Type B pancreatic cell (in vitro differentiated cells): Measurements from ENCODE around the gene CREB3L4. TPM values are rescaled to one million over a fixed set of nuclear protein-coding genes. Genes with fewer than 3 reads are reported as not detected.

Experiments
- DNase-seq: peaks from one replicate; pipeline ENCODE4 v3.0.0; 2021; ENCODE audit warnings: mixed read lengths; ENCODE audit not compliant: unreplicated experiment; ENCODE audit errors: extremely low spot score
- H3K27ac Mint-ChIP-seq: 2 replicates; pipeline ENCODE4 v1.8.0; 2021; ENCODE audit warnings: mild to moderate bottlenecking, mixed read lengths
- H3K27me3 Mint-ChIP-seq: 2 replicates; pipeline ENCODE4 v1.8.0; 2021; ENCODE audit warnings: mixed read lengths
- H3K36me3 Mint-ChIP-seq: 2 replicates; pipeline ENCODE4 v1.8.0; 2021; ENCODE audit warnings: mixed read lengths
- H3K4me1 Mint-ChIP-seq: one replicate; pipeline ENCODE4 v1.8.0; 2021; ENCODE audit warnings: mixed read lengths; ENCODE audit not compliant: unreplicated experiment
- H3K4me3 Mint-ChIP-seq: 2 replicates; pipeline ENCODE4 v1.8.0; 2021; ENCODE audit warnings: mild to moderate bottlenecking, mixed read lengths
- H3K9me3 Mint-ChIP-seq: 2 replicates; pipeline ENCODE4 v1.8.0; 2021; ENCODE audit warnings: mixed read lengths
- long read RNA-seq: library from polyadenylated mRNA; unstranded; transcript quantifications from one replicate; pipeline ENCODE4 v2.0.0, GENCODE V29; 2020
- total RNA-seq: library from RNA; stranded (reverse); gene quantifications from 2 replicates; pipeline ENCODE4 v1.2.1, GENCODE V29; 2021; ENCODE audit warnings: low replicate concordance
- TF ChIP-seq, protein P1 (sequence below): fragments of 200-600 bp; sonication (generic); conservative IDR thresholded peaks from 2 replicates; pipeline ENCODE4 v1.5.0; 2021; ENCODE audit warnings: antibody characterized with exemption, mild to moderate bottlenecking

The CREB3L4 gene
- total RNA-seq, result 17.2 and 31.8 TPM in 2 replicates
- long read RNA-seq, transcript CREB3L4-205 (10 exons, 1,752 nt), result major isoform, 12 of 43 reads
- long read RNA-seq, transcript CREB3L4-201 (10 exons, 1,750 nt), result minor isoform, 8 of 43 reads
- long read RNA-seq, partial matches to known transcripts, result 1 of 43 reads
- long read RNA-seq, other reads (novel, unspliced or antisense), result 18 of 43 reads

DNA sequence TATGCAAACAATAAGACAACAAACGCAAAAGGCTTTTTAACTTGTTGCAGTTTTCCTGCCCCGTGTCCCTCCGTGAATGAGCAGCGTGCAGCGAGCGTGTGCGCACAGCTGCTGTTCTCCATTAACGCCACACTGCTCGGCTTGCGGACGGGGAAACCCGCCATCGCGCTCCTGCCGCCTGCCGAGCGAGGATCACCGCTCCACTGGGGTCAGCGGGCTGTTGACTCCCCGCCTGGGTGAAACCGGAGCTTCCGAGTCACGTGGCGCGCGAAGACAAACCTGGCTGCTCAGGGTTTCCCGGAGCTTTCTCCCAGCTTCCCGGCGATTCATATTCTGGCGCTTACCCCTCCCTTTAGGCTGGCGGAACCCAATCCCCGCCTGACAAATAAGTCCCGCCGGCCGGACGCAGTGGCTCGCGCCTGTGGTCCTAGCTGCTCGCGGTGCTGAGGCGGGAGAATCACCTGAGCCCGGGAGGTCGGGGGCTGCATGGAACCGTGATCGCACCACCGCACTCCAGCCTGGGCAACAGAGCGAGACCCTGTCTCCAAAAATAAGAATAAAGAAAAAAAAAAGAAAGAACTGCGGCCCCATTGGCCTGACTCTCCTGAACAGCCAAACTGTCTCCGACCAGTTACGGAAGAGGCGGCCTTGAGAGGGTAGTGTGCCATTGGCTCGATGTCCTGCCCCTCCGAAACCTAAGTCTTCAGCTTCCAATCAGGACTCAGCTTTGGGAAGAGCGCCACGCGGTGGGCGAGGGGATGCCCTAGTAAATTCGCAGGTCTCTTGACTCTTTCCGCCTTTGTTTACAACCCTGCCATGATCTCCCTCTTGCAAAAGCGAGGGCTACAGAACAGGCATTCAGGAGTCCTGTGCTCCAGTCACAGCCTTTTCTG lies at the start of gene CREB3L4:
Gene CREB3L4 (plus strand): TSS at position 796 of the 893 bp plus-strand sequence. CDS start 624 bp downstream, outside the sequence.
- peaks cover 4% of the 10 kb centered on the region for H3K36me3 Mint-ChIP-seq
- H3K27ac Mint-ChIP-seq, result peak within 1 kb of the TSS; percentile 92
- no peaks in the 10 kb centered on the region for H3K27me3 Mint-ChIP-seq
- TF ChIP-seq, protein P1, sequence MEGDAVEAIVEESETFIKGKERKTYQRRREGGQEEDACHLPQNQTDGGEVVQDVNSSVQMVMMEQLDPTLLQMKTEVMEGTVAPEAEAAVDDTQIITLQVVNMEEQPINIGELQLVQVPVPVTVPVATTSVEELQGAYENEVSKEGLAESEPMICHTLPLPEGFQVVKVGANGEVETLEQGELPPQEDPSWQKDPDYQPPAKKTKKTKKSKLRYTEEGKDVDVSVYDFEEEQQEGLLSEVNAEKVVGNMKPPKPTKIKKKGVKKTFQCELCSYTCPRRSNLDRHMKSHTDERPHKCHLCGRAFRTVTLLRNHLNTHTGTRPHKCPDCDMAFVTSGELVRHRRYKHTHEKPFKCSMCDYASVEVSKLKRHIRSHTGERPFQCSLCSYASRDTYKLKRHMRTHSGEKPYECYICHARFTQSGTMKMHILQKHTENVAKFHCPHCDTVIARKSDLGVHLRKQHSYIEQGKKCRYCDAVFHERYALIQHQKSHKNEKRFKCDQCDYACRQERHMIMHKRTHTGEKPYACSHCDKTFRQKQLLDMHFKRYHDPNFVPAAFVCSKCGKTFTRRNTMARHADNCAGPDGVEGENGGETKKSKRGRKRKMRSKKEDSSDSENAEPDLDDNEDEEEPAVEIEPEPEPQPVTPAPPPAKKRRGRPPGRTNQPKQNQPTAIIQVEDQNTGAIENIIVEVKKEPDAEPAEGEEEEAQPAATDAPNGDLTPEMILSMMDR, result peak; percentile 59
- H3K4me1 Mint-ChIP-seq, result peaks cover 32% of the 10 kb centered on the region
- H3K4me3 Mint-ChIP-seq, result peak within 1 kb of the TSS; percentile 96
- peak; percentile 89 for DNase-seq
- H3K9me3 Mint-ChIP-seq, result no peaks in the 10 kb centered on the region

GRCh38 chr1:153919876-153920852 lies 47.5 kb upstream of the CREB3L4 start:
- H3K4me3 Mint-ChIP-seq, result peak overlapping the region; percentile 96
- peaks cover 3% of the 10 kb centered on the region for H3K27me3 Mint-ChIP-seq
- peaks cover 41% of the 10 kb centered on the region for H3K4me1 Mint-ChIP-seq
- H3K36me3 Mint-ChIP-seq, result peaks cover 4% of the 10 kb centered on the region
- peak overlapping the region; percentile 55 for H3K27ac Mint-ChIP-seq
- TF ChIP-seq, protein P1, result peak; percentile 29
- no peaks in the 10 kb centered on the region for H3K9me3 Mint-ChIP-seq
- no peak for DNase-seq

DNA sequence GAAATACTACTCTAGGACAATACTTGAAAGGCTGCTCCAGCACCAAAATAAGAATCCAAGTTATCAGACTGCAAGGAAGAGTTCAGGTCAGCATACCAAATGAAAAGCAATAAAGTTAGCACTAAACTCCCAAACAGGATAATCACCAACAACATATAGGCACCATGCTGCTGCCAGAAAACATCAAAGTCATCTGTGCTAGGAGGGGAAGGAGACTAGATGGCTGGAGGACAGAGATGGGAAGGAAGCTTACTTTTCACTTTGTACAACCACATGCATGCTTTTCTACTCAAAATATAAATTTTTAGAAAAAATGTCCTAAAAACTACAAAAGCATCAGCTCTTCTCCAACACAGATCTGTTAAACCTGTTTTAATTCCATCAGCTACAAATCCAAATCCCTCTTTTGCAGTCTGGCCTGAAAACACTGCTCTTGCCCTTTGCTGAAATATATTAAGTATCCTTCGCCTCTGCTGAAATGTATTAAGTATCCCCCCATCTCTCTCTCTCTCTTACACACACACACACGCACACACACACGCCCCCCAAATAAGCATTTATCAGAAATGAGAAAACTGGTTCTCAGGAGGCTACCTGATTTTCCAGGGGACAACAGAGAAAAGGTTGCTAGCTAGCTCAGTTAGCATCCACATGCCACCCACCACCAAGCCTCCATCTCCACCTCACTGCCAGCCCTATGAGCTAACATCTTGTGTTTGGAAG lies 46.5 kb upstream of the CREB3L4 start:
- Mint-ChIP-seq H3K9me3 (no peaks in the 10 kb centered on the region), H3K27me3 (peaks cover 3% of the 10 kb centered on the region), H3K4me1 (peaks cover 39% of the 10 kb centered on the region), H3K4me3 (peak overlapping the region; percentile 96), H3K27ac (peak overlapping the region; percentile 95), H3K36me3 (peaks cover 2% of the 10 kb centered on the region)
- TF ChIP-seq, protein P1, result no peak
- DNase-seq, result no peak

DNA sequence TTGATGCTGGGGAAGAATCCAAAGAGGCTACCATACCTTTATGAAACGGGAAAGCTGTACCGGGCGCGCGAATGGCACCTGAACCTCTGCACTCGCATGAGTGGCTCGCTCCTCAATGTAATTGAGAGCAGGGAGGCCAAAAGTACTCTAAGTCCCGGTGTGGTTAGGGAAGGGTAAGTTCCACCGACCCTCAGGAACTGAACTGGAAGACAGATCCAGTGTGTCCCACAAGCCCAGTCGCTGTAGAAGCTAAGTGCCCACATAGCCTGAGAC lies 46.0 kb upstream of the CREB3L4 start:
- DNase-seq, result no peak
- Mint-ChIP-seq H3K4me1 (peaks cover 37% of the 10 kb centered on the region), H3K27ac (peak overlapping the region; percentile 95), H3K4me3 (peak overlapping the region; percentile 96), H3K9me3 (no peaks in the 10 kb centered on the region), H3K36me3 (no peaks in the 10 kb centered on the region), H3K27me3 (peaks cover 3% of the 10 kb centered on the region)
- TF ChIP-seq, protein P1, result no peak
